Fibroblast of pulmonary artery (primary cell): ENCODE results near the gene OSBPL1A.

ENCODE experiments used
- DNase-seq: peaks from one replicate; pipeline ENCODE4 v3.0.0-alpha.2; 2010; ENCODE audit warnings: low read depth
- H3K4me3 ChIP-seq: replicated peaks from 2 replicates; pipeline ENCODE4 v1.5.1; 2011; ENCODE audit warnings: low read depth, mild to moderate bottlenecking, control low read depth, low read length, moderate library complexity
- CTCF ChIP-seq: IDR thresholded peaks from 2 replicates; pipeline ENCODE4 v1.5.1; 2011; ENCODE audit warnings: mild to moderate bottlenecking, control low read depth, low read length, inconsistent platforms; ENCODE audit errors: missing control alignments

The OSBPL1A gene

GRCh38 chr18:24265502-24266064 is 132.0 kb downstream of the OSBPL1A start:
- TF ChIP-seq CTCF: no peak
- DNase-seq: no peak
- no peak overlapping the region for H3K4me3 ChIP-seq

- no peak for TF ChIP-seq CTCF
- DNase-seq: no peak
- H3K4me3 ChIP-seq: no peak overlapping the region
Measured at GRCh38 chr18:24263050-24263449, 134.6 kb downstream of the OSBPL1A start.

- no peak for TF ChIP-seq CTCF
- no peak for DNase-seq
Measured at GRCh38 chr18:24262087-24262486, 135.5 kb downstream of the OSBPL1A start.

GRCh38 chr18:24259869-24260641 is 137.6 kb downstream of the OSBPL1A start:
- H3K4me3 ChIP-seq: no peak overlapping the region
- no peak for DNase-seq
- no peak for TF ChIP-seq CTCF

More at GRCh38 chr18:24262087-24262486, 135.5 kb downstream of the OSBPL1A start:
- H3K4me3 ChIP-seq: no peak overlapping the region

- no peak for TF ChIP-seq CTCF
- no peak for DNase-seq
Measured at GRCh38 chr18:24254071-24254470, 143.6 kb downstream of the OSBPL1A start.

GRCh38 chr18:24249716-24250115 is 147.9 kb downstream of the OSBPL1A start:
- no peak overlapping the region for H3K4me3 ChIP-seq
- TF ChIP-seq CTCF: no peak
- DNase-seq: no peak

More at GRCh38 chr18:24254071-24254470, 143.6 kb downstream of the OSBPL1A start:
- no peak overlapping the region for H3K4me3 ChIP-seq
